ENCODE measurements around the gene THAP3. TPM values are rescaled to one million over a fixed set of nuclear protein-coding genes. Genes with fewer than 3 reads are reported as not detected.

THAP3 gene
- total RNA-seq, 6 experiments from 2014 or later, result 5.9 to 11.3 (median 10.3) TPM

DNA sequence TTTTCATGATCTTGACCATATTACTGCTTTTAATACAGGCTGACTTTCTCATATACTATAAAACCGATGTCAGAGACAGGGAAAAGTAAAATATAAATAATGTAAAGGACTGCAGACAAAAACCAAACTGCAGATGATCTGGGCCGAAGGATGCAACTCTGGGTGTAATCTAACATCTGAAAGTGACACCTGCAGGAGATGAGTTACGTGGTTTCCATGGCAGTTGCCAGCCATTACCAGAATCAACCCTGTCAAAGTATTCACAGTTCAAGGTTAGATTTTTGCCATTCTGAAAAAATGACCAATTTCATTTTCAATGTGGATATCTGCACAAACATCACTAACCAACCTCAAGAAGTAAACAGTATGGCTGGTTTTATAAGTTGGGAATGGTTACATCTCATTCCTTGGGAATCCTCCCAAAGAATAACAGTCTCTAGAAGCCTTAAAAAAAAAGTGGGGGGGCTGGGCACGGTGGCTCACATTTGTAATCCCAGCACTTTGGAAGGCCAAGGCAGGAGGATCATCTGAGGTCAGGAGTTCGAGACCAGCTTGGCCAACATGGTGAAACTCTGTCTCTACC lies 49.2 kb downstream of the THAP3 start:
- Histone ChIP-seq H3K4me1 (no peaks in the 10 kb centered on the region), H3K4me3 (no peak overlapping the region), H3K9me3 (no peaks in the 10 kb centered on the region), H3K36me3 (peaks cover 0 to 24% (median 11%) of the 10 kb centered on the region in 4 donors), H3K27me3 (no peaks in the 10 kb centered on the region), H3K27ac (no peak overlapping the region)
- 84% methylated on average over 4 of the region's 5 CpGs for WGBS (ENCODE audit: insufficient coverage, low coverage, low lambda C conversion rate, missing lambda C conversion rate)
- ATAC-seq, result no peak
- no peak for DNase-seq
- TF ChIP-seq, protein P1, sequence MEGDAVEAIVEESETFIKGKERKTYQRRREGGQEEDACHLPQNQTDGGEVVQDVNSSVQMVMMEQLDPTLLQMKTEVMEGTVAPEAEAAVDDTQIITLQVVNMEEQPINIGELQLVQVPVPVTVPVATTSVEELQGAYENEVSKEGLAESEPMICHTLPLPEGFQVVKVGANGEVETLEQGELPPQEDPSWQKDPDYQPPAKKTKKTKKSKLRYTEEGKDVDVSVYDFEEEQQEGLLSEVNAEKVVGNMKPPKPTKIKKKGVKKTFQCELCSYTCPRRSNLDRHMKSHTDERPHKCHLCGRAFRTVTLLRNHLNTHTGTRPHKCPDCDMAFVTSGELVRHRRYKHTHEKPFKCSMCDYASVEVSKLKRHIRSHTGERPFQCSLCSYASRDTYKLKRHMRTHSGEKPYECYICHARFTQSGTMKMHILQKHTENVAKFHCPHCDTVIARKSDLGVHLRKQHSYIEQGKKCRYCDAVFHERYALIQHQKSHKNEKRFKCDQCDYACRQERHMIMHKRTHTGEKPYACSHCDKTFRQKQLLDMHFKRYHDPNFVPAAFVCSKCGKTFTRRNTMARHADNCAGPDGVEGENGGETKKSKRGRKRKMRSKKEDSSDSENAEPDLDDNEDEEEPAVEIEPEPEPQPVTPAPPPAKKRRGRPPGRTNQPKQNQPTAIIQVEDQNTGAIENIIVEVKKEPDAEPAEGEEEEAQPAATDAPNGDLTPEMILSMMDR (IDR thresholded peaks at IDR 0.05), result no peak
- no peak for TF ChIP-seq POLR2A (IDR thresholded peaks at IDR 0.05)
- intact Hi-C loops (cut with DNase I), result no loop called here

DNA sequence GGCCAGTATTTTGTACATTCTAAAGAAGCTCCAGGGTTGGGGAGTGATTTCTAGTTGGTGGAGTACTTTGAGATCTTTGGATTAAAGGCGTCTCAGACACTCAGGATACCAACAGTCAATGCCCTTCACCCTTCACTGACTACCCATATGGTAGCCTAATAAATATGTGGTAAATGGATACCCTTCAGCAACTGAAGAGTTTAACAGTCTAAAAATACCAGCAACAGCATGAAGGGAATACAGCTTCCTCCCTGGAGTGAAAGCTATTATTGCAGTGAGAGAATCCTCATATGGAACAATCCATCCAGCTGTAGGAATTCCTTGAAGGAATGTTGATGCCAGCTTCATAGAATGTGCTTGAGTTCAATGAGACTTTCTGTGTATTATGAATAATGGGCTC lies 50.1 kb downstream of the THAP3 start:
- intact Hi-C loops (cut with DNase I), result no loop called here
- no peak for TF ChIP-seq POLR2A (IDR thresholded peaks at IDR 0.05)
- TF ChIP-seq, protein P1 (IDR thresholded peaks at IDR 0.05), result no peak
- no peaks in the 10 kb centered on the region for H3K27me3 ChIP-seq
- no peak overlapping the region for H3K4me3 ChIP-seq
- WGBS (ENCODE audit: insufficient coverage, low coverage, low lambda C conversion rate, missing lambda C conversion rate), result 100% methylated on average over 1 of the region's 1 CpG
- H3K27ac ChIP-seq, result no peak overlapping the region
- H3K4me1 ChIP-seq, result no peaks in the 10 kb centered on the region
- H3K9me3 ChIP-seq, result no peaks in the 10 kb centered on the region
- ATAC-seq, result no peak
- DNase-seq, result no peak
- peaks cover 0 to 32% (median 13%) of the 10 kb centered on the region in 4 donors for H3K36me3 ChIP-seq

DNA sequence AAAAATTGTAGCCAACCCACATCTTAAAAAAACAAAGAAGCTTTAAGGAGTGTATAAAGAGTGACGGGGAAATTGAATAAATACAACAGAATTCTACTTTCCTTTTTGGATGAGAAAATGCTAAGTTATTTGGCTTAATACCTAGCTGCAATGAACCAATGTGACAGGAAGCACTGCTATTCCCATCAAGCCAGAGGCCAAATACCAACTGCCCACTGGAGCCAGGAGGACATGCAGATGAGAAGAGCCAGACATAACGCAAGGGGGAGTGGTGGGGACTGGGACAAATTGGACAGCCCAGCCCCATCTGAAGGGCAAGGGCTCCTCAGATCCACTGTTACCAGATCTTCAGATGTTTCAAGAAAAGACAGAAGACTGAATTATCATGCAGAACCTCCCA lies 51.3 kb downstream of the THAP3 start:
- TF ChIP-seq, protein P1 (IDR thresholded peaks at IDR 0.05), result no peak
- no peak for TF ChIP-seq POLR2A (IDR thresholded peaks at IDR 0.05)
- peaks cover 0 to 40% (median 14%) of the 10 kb centered on the region in 4 donors for H3K36me3 ChIP-seq
- ATAC-seq, result no peak

More for the DNA sequence above, 51.3 kb downstream of the THAP3 start:
- H3K9me3 ChIP-seq, result no peaks in the 10 kb centered on the region
- intact Hi-C loops (cut with DNase I), result no loop called here
- H3K27me3 ChIP-seq, result no peaks in the 10 kb centered on the region
- no peaks in the 10 kb centered on the region for H3K4me1 ChIP-seq
- 100% methylated on average over 2 of the region's 2 CpGs for WGBS (ENCODE audit: insufficient coverage, low coverage, low lambda C conversion rate, missing lambda C conversion rate)
- no peak overlapping the region for H3K4me3 ChIP-seq
- H3K27ac ChIP-seq, result no peak overlapping the region
- no peak for DNase-seq

Other genes with a start within 250 kb of the THAP3 start
- gene ACOT7, start 231.1 kb upstream of the THAP3 start, total RNA-seq, result 10 to 100 TPM; 10.8 to 19.7 (median 14.1) TPM
- gene HES2, start 204.9 kb upstream of the THAP3 start, total RNA-seq, result 1 to 10 TPM in 1 of 6 experiments, under 1 TPM in 2, not detected in 3; 0.27 to 1.2 (median 0.68) TPM
- gene ESPN, start 200.1 kb upstream of the THAP3 start, total RNA-seq, result 100 to 1,000 TPM in 4 of 6 experiments, 10 to 100 TPM in 2; 81.6 to 149 (median 120) TPM
- 1 to 10 TPM; 1.1 to 3.2 (median 2.1) TPM for gene TNFRSF25, start 158.7 kb upstream of the THAP3 start, total RNA-seq
- 1 to 10 TPM in 5 of 6 experiments, under 1 TPM in 1; 0.70 to 2.3 (median 1.5) TPM for gene PLEKHG5, start 133.2 kb upstream of the THAP3 start, total RNA-seq
- 10 to 100 TPM in 3 of 6 experiments, 1 to 10 TPM in 3; 8.9 to 13.1 (median 10.7) TPM for gene NOL9, start 70.4 kb upstream of the THAP3 start, total RNA-seq
- under 1 TPM in 1 of 6 experiments, not detected in 5; 0.26 TPM for gene TAS1R1, start 69.6 kb upstream of the THAP3 start, total RNA-seq
- gene ZBTB48, start 44.9 kb upstream of the THAP3 start, total RNA-seq, result 10 to 100 TPM in 4 of 6 experiments, 1 to 10 TPM in 2; 5.9 to 43.1 (median 19.5) TPM
- 10 to 100 TPM; 12.1 to 24.6 (median 20.0) TPM for gene KLHL21, start 22.0 kb upstream of the THAP3 start, total RNA-seq
- 1 to 10 TPM; 2.7 to 6.2 (median 4.5) TPM for gene PHF13, start 11.1 kb upstream of the THAP3 start, total RNA-seq
- gene DNAJC11, start 76.9 kb downstream of the THAP3 start, total RNA-seq, result 10 to 100 TPM; 24.9 to 36.0 (median 28.6) TPM
- gene CAMTA1, start 160.6 kb downstream of the THAP3 start, total RNA-seq, result 10 to 100 TPM; 32.3 to 49.4 (median 37.2) TPM